ENCODE measurements around the gene GPR32.

GRCh38 chr19:50772476-50772875, 2.2 kb downstream of the GPR32 start:
- no peak for TF ChIP-seq REST (IDR thresholded peaks at IDR 0.05; ENCODE audit: borderline replicate concordance)
- no peak for TF ChIP-seq EP300 (conservative IDR thresholded peaks at IDR 0.05; ENCODE audit: poor library complexity, severe bottlenecking)
- no peak for TF ChIP-seq CTCF (IDR thresholded peaks at IDR 0.05; ENCODE audit: poor library complexity, severe bottlenecking)
- TF ChIP-seq TAF1 (IDR thresholded peaks at IDR 0.05; ENCODE audit: low read depth): no peak

Data from neural cell (in vitro differentiated cells).